ENCODE results near the gene ST6GAL1.

ST6GAL1 gene

GRCh38 chr3:187015903-187016638, 85.7 kb downstream of the ST6GAL1 start:
- H2BK12ac ChIP-seq (ENCODE audit: low read length in 2 of 2), result no peak overlapping the region
- no peaks in the 10 kb centered on the region for H3K36me3 ChIP-seq (ENCODE audit: control insufficient read depth in 1 of 2, insufficient read depth in 2 of 2, low read depth in 1 of 2, low read length in 2 of 2)
- no peak overlapping the region for H2BK120ac ChIP-seq (ENCODE audit: low read depth, low read length)
- H2BK5ac ChIP-seq (ENCODE audit: low read depth, low read length, poor library complexity, severe bottlenecking), result no peak overlapping the region
- H3K27me3 ChIP-seq (ENCODE audit: control insufficient read depth in 1 of 2, insufficient read depth in 1 of 2, low read length in 2 of 2), result peaks cover 0 to 3% of the 10 kb centered on the region in 2 experiments
- no peak for DNase-seq
- H3K79me1 ChIP-seq (replicated peaks; ENCODE audit: low read length, poor library complexity, severe bottlenecking), result peaks cover 6% of the 10 kb centered on the region
- no peak overlapping the region for H4K8ac ChIP-seq (ENCODE audit: low read length)
- H3K4me2 ChIP-seq (ENCODE audit: low read length, poor library complexity, severe bottlenecking), result no peak overlapping the region
- H4K91ac ChIP-seq (ENCODE audit: low read length), result no peak overlapping the region
- H3K23ac ChIP-seq (ENCODE audit: low read length in 2 of 2), result no peak overlapping the region
- H2BK15ac ChIP-seq (ENCODE audit: low read depth, poor library complexity, severe bottlenecking), result no peak overlapping the region
- no peak overlapping the region for H3K18ac ChIP-seq (ENCODE audit: low read depth in 1 of 2, low read length in 2 of 2)
- WGBS, result 96% methylated on average over 14 of the region's 14 CpGs
- H3K9ac ChIP-seq (ENCODE audit: low read length), result no peak overlapping the region
- no peaks in the 10 kb centered on the region for H3K9me3 ChIP-seq (ENCODE audit: control insufficient read depth, low read length)
- no peak overlapping the region for H3K4ac ChIP-seq (ENCODE audit: low read depth in 1 of 2, low read length in 2 of 2)
- H3K27ac ChIP-seq (ENCODE audit: low read length, poor library complexity, severe bottlenecking), result no peak overlapping the region
- H3K4me3 ChIP-seq (ENCODE audit: insufficient read depth in 1 of 2, low read depth in 1 of 2, low read length in 2 of 2), result no peak overlapping the region
- no peak overlapping the region for H2AFZ ChIP-seq (ENCODE audit: low read depth, low read length)
- H2AK5ac ChIP-seq (ENCODE audit: low read length, severe bottlenecking), result no peak overlapping the region
- H3K14ac ChIP-seq (ENCODE audit: low read length in 2 of 2), result no peak overlapping the region
- peaks cover 10% of the 10 kb centered on the region for H3K4me1 ChIP-seq (ENCODE audit: control insufficient read depth, insufficient read depth, low read depth, low read length)

- H3K23ac ChIP-seq (ENCODE audit: low read length in 2 of 2), result no peak overlapping the region
- WGBS, result 81% methylated on average over 4 of the region's 4 CpGs
- no peak overlapping the region for H2BK120ac ChIP-seq (ENCODE audit: low read depth, low read length)
Measured at GRCh38 chr3:187016639-187017345, 86.5 kb downstream of the ST6GAL1 start.

GRCh38 chr3:187017511-187018230, 87.3 kb downstream of the ST6GAL1 start:
- Histone ChIP-seq H3K36me3 (ENCODE audit: control insufficient read depth in 1 of 2, insufficient read depth in 2 of 2, low read depth in 1 of 2, low read length in 2 of 2) (no peaks in the 10 kb centered on the region), H3K27me3 (ENCODE audit: control insufficient read depth in 1 of 2, insufficient read depth in 1 of 2, low read length in 2 of 2) (peaks cover 0 to 1% of the 10 kb centered on the region in 2 experiments), H3K9ac (ENCODE audit: low read length) (no peak overlapping the region), H4K91ac (ENCODE audit: low read length) (no peak overlapping the region), H3K14ac (ENCODE audit: low read length in 2 of 2) (no peak overlapping the region), H4K8ac (ENCODE audit: low read length) (no peak overlapping the region), H2BK12ac (ENCODE audit: low read length in 2 of 2) (no peak overlapping the region), H3K23ac (ENCODE audit: low read length in 2 of 2) (no peak overlapping the region), H3K4ac (ENCODE audit: low read depth in 1 of 2, low read length in 2 of 2) (no peak overlapping the region), H3K27ac (ENCODE audit: low read length, poor library complexity, severe bottlenecking) (no peak overlapping the region), H2BK5ac (ENCODE audit: low read depth, low read length, poor library complexity, severe bottlenecking) (no peak overlapping the region), H3K4me3 (ENCODE audit: insufficient read depth in 1 of 2, low read depth in 1 of 2, low read length in 2 of 2) (no peak overlapping the region), H3K18ac (ENCODE audit: low read depth in 1 of 2, low read length in 2 of 2) (no peak overlapping the region), H3K79me1 (replicated peaks; ENCODE audit: low read length, poor library complexity, severe bottlenecking) (peaks cover 5% of the 10 kb centered on the region), H3K4me2 (ENCODE audit: low read length, poor library complexity, severe bottlenecking) (no peak overlapping the region), H2AFZ (ENCODE audit: low read depth, low read length) (no peak overlapping the region), H2BK15ac (ENCODE audit: low read depth, poor library complexity, severe bottlenecking) (no peak overlapping the region), H2BK120ac (ENCODE audit: low read depth, low read length) (no peak overlapping the region), H2AK5ac (ENCODE audit: low read length, severe bottlenecking) (no peak overlapping the region), H3K9me3 (ENCODE audit: control insufficient read depth, low read length) (no peaks in the 10 kb centered on the region), H3K4me1 (ENCODE audit: control insufficient read depth, insufficient read depth, low read depth, low read length) (peaks cover 6% of the 10 kb centered on the region)
- 86% methylated on average over 16 of the region's 17 CpGs for WGBS
- DNase-seq, result no peak

More at GRCh38 chr3:187016639-187017345, 86.5 kb downstream of the ST6GAL1 start:
- Histone ChIP-seq H3K4me1 (ENCODE audit: control insufficient read depth, insufficient read depth, low read depth, low read length) (peaks cover 10% of the 10 kb centered on the region), H4K8ac (ENCODE audit: low read length) (no peak overlapping the region), H3K4me2 (ENCODE audit: low read length, poor library complexity, severe bottlenecking) (no peak overlapping the region), H3K14ac (ENCODE audit: low read length in 2 of 2) (no peak overlapping the region), H2BK12ac (ENCODE audit: low read length in 2 of 2) (no peak overlapping the region), H4K91ac (ENCODE audit: low read length) (no peak overlapping the region), H3K9me3 (ENCODE audit: control insufficient read depth, low read length) (no peaks in the 10 kb centered on the region), H3K36me3 (ENCODE audit: control insufficient read depth in 1 of 2, insufficient read depth in 2 of 2, low read depth in 1 of 2, low read length in 2 of 2) (no peaks in the 10 kb centered on the region), H2AFZ (ENCODE audit: low read depth, low read length) (no peak overlapping the region), H3K9ac (ENCODE audit: low read length) (no peak overlapping the region), H3K4me3 (ENCODE audit: insufficient read depth in 1 of 2, low read depth in 1 of 2, low read length in 2 of 2) (no peak overlapping the region), H2BK15ac (ENCODE audit: low read depth, poor library complexity, severe bottlenecking) (no peak overlapping the region), H3K18ac (ENCODE audit: low read depth in 1 of 2, low read length in 2 of 2) (no peak overlapping the region), H3K27me3 (ENCODE audit: control insufficient read depth in 1 of 2, insufficient read depth in 1 of 2, low read length in 2 of 2) (peaks cover 0 to 3% of the 10 kb centered on the region in 2 experiments), H2AK5ac (ENCODE audit: low read length, severe bottlenecking) (no peak overlapping the region), H3K4ac (ENCODE audit: low read depth in 1 of 2, low read length in 2 of 2) (no peak overlapping the region), H3K27ac (ENCODE audit: low read length, poor library complexity, severe bottlenecking) (no peak overlapping the region), H3K79me1 (replicated peaks; ENCODE audit: low read length, poor library complexity, severe bottlenecking) (peaks cover 5% of the 10 kb centered on the region), H2BK5ac (ENCODE audit: low read depth, low read length, poor library complexity, severe bottlenecking) (no peak overlapping the region)
- peak; percentile 14 for DNase-seq

- H3K27me3 ChIP-seq (ENCODE audit: control insufficient read depth in 1 of 2, insufficient read depth in 1 of 2, low read length in 2 of 2), result no peaks in the 10 kb centered on the region
Measured at GRCh38 chr3:187019542-187020072, 89.3 kb downstream of the ST6GAL1 start.

More at GRCh38 chr3:187019542-187020072, 89.3 kb downstream of the ST6GAL1 start:
- WGBS, result 89% methylated on average over 4 of the region's 4 CpGs
- Histone ChIP-seq H3K27ac (ENCODE audit: low read length, poor library complexity, severe bottlenecking) (no peak overlapping the region), H4K8ac (ENCODE audit: low read length) (no peak overlapping the region), H3K14ac (ENCODE audit: low read length in 2 of 2) (no peak overlapping the region), H3K4me2 (ENCODE audit: low read length, poor library complexity, severe bottlenecking) (no peak overlapping the region), H2BK5ac (ENCODE audit: low read depth, low read length, poor library complexity, severe bottlenecking) (no peak overlapping the region), H3K4ac (ENCODE audit: low read depth in 1 of 2, low read length in 2 of 2) (no peak overlapping the region), H3K4me1 (ENCODE audit: control insufficient read depth, insufficient read depth, low read depth, low read length) (peaks cover 2% of the 10 kb centered on the region), H2BK15ac (ENCODE audit: low read depth, poor library complexity, severe bottlenecking) (no peak overlapping the region), H2AFZ (ENCODE audit: low read depth, low read length) (no peak overlapping the region), H2BK120ac (ENCODE audit: low read depth, low read length) (no peak overlapping the region), H2BK12ac (ENCODE audit: low read length in 2 of 2) (no peak overlapping the region), H3K4me3 (ENCODE audit: insufficient read depth in 1 of 2, low read depth in 1 of 2, low read length in 2 of 2) (no peak overlapping the region), H3K79me1 (replicated peaks; ENCODE audit: low read length, poor library complexity, severe bottlenecking) (peaks cover 6% of the 10 kb centered on the region), H3K23ac (ENCODE audit: low read length in 2 of 2) (no peak overlapping the region), H4K91ac (ENCODE audit: low read length) (no peak overlapping the region), H3K9ac (ENCODE audit: low read length) (no peak overlapping the region), H2AK5ac (ENCODE audit: low read length, severe bottlenecking) (no peak overlapping the region), H3K36me3 (ENCODE audit: control insufficient read depth in 1 of 2, insufficient read depth in 2 of 2, low read depth in 1 of 2, low read length in 2 of 2) (no peaks in the 10 kb centered on the region), H3K18ac (ENCODE audit: low read depth in 1 of 2, low read length in 2 of 2) (no peak overlapping the region), H3K9me3 (ENCODE audit: control insufficient read depth, low read length) (no peaks in the 10 kb centered on the region)
- no peak for DNase-seq
